HG03097 (cell line): ENCODE results near the gene FTCD.
"Not testable (repeated sequence)": the region's sequence is repeated elsewhere in the genome, so short reads cannot be mapped to it uniquely, and the experiment has no call there.

Experiments
- ATAC-seq: cut with Tn5 transposase; IDR thresholded peaks from one replicate; pipeline ENCODE4 v1.9.1; 2021; ENCODE audit not compliant: unreplicated experiment, low FRiP score

FTCD gene

DNA sequence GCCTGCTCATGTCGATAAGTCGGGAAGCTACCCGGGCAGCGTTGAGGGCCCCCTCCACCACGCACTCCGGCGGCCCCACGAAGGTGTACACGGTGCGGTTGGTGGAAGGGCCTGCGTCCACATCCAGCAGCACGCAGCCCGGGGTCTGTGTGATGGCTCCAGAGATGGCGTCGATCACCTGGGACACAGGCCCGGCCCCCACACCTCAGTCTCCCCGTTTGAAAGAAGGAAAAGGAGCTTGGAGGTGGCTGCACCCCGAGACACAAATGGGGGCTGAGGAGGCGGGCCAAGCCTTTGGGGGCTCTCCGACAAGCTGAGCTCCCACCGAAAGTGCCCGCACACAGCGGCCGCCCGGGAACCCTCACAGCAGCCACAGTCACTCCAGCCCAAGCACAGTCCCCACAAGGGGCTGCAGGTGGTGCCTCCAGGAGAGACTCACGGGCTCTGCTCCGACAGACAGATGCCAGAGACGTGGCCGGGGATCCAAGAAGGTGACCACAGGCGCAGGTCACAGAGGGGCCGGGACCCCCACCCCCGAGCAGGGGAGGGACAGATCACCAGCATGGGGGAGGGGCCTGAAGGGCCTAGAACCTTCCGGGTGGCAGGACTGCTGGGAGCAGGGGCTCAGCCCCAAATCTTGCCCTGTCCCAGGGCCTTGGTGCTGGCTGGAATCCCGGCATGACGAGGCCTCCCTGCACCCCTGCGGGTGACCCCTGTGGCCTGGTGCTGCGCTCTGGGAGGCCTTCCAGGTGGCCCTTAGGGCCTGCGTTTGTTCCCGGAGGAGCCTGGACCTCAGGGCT, 1.0 kb downstream of the FTCD start:
- ATAC-seq, result no peak

DNA sequence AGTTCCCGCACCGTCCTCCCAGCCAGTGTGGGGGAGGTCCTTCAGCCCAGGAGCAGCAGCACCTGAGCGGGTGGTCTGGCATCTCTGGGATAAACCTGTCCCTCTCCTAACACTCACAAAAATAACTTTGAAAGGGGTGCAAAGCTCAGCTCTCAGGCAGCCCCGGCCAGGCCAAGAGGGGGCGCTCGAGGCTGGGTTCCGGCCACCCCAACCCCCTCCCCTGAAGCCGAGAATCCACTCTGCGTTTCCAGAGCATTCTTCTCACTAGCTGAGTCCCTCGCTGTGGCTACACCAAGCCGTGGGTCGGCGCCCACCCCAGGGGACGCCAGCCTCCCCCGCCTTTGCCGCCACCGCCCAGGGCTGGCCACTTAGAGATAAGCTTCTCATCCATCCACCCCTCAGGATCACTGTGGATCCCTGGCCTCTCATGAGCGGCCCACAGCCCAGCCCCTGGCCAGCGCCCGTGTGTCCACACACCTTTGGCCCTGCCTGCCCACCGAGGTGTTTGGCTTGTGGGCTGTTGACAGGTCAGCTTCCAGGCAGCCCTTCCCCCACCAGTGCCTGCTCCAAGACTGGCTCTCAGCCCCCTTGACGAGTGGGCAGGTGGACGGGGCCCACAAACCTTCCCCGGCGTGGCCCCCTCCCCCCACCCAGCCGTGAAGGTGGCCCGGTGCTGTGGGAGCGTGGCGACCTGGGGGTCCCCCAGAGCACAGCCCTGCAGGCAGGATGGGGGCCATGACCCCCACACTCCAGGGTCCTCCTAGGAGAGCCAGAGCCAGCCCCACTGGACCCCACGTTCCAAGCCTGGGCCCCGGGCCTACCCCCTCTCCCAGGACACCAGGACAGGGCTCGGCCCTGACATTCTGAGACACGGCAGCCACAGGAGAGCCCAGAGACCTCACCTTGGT, 1.9 kb downstream of the FTCD start:
- ATAC-seq, result no peak

DNA sequence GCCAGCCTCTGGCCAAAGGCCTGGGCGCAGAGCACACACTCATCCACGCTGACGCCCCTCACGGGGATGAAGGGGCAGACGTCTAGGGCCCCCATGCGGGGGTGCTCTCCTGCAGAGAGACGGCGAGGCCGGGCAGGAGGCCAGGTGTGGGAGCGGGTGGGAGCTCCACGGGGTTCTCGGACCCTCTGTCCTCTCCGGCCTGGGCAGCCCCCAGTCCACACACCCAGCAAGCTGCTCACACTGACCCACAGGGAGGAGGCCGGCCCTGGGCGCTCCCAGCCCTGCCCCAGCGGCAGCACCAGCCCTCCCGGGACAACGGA, 2.5 kb downstream of the FTCD start:
- no peak for ATAC-seq

DNA sequence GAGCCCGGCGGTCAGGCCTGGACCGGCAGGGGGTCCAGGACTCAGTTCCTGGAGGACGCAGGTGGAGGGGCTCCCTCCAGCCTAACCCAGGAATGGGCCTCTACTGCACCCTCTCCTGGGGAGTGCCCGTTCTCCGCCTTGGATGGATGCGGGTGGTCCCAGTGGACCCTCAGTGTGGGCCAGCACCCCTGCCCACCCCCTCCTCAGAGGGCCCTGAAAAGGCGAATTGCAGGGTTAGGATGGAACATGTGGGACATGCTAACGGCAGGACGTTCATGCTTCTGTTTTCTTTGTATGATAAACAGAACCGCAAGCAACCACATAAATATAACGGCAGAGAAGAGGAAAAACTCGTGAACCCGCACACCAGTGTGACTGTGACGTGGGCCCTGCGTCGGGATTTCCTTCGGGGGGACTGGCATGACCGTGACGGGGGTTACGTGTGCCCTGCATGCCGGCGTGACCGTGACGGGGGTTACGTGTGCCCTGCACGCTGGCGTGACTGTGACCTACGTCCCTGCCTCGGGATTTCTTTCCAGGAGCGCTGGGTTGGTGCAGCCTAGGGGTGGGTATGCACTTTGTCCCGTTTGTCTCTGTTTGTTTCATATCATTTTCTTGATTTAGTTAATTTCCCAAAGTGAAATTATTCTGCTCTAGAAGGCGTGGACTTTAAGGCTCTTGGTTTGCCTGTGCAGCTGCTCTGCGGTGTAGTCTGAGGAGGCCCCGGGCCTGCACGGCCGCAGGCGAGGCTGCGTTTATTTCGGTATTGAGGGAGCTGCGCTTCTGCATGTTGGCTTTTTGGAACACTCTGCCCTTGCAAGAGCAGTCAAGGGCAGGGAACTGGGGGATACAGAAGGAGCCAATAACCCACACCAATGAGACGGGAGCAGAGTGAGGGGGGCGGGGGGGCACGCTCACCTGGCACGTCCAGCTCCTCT, 3.1 kb downstream of the FTCD start:
- ATAC-seq, result no peak

DNA sequence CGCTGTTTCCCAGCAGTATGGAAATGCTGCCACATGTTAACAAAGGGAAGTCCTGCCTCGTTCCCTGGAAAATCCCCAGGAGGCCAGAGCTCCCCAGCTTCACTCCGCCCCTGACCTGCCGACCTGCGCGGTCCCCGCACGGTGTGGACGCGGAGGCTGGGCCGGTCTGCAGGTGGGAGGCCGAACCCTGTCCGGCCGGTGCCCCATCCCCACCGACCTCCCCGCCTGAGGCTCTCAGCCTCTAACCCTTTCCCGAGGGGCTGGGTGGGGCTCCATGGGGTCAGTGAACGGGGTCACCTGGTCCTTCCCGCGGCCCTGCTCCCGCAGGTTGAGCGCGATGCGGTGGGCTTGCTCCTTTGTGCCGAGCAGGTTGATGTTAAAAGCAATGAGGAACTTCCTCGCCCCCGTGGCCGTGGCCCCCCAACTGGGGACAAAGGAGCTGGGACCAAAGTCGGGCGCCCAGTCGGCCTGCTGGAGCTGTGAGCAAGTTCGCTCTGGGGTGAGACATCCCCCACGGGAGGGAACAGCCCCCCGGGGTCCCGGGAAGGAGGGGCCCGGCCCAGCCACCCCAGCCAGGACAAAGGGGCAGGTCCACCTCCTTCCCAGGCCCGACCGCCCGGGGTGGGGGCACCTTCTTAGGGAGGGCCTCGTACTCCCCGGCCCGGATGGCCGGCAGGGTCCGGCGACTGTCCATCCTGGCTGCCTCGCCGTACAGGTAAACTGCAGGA, 4.0 kb downstream of the FTCD start:
- ATAC-seq, result no peak

DNA sequence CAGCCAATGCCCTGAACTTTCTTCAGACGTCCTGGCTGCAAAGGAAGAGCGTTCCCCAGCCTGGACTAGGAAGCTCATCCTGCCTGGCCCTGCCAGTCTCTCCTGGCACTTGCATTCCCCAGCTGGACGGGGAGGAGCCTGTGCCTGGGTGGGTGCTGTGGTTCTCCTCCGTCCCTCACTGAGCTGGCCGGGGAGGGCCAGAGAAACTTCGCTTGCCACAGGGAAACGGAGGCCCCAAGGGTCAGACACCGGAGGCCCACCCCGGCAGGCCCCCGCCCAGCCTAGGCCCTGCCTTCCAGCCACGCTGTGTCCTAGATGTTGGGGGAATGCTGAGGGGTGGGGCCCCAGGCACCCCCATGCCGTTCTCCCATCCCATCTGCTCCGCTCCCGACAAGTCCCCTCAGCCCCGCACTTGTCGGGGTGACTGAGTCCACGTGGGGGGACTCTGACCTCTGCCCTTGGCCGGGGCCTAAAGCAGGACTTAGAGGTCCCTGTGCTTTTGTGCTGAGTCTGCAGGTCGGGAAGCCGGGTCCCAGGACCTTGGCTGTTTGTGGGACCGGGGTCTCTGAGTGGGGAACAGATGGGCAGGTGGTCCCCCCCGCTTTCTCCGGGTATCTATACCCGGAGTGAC, 4.8 kb downstream of the FTCD start:
- ATAC-seq, result no peak

DNA sequence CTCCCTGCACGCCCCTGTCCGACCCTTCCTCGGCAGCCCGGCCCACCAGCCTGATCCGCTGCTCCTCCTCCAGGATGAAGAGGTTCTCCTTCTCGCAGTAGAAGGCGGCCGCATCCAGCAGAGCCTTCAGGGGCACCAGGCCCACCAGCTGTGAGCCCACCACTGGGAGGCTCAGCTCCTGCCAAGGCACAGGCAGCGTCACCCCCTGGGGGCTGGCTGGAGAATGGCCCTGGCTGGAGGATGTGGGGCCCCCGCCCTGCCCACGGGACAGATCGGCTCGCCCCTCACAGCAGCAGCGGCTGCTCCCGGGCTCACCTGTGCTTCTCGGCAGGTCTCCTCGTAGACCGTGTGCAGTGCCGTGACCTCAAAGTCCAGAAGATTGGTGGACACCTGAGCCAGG, 5.3 kb downstream of the FTCD start:
- no peak for ATAC-seq

DNA sequence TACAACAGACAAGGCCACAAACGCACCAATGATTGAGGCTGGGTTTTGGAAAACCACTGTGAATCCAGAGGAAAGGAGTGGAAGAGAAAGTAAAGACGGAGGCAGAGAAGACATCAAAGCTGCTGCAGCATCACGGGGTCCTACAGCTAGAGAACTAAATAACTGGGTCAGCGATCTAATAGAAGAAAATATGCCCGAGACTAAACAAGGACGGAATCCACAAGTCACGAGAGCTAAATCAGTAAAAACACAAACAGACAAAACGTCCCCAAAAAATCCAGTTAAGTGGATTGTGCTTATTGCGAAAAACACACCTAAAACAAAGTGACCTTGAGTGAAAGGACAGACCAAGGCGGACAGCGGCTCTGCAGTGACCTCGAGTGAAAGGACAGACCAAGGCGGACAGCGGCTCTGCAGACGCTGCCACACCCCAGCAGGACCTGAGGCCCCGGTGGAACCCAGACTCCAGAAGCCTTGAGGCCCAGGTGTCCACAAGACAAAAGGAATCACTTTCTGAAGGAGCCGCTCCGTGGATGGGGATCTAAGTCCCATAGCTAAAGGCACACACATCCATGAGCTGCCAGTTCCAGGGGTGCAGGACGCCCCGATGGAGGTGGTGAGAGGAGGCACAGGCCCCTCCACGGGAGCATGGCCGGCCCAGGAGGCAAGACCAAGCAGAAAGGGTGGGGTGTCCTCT, 6.0 kb downstream of the FTCD start:
- ATAC-seq, result no peak

DNA sequence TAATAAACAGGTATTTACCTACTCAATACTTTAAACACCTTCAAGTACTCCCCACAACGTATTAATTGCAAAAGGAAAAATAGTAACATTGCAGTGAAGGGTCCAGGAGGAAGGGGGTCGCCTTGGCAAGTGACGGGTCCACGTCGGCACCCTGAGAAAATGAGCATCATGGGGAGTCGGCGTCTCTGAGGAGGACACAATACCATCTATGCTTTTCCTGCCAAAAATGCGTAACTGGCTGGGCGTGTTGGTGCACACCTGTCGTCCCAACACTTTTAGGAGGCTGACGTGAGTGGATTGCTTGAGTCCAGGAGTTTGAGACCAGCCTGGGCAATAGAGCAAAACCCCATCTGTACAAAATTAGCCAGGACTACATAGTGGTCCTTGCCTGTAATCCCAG, 7.3 kb downstream of the FTCD start:
- no peak for ATAC-seq

DNA sequence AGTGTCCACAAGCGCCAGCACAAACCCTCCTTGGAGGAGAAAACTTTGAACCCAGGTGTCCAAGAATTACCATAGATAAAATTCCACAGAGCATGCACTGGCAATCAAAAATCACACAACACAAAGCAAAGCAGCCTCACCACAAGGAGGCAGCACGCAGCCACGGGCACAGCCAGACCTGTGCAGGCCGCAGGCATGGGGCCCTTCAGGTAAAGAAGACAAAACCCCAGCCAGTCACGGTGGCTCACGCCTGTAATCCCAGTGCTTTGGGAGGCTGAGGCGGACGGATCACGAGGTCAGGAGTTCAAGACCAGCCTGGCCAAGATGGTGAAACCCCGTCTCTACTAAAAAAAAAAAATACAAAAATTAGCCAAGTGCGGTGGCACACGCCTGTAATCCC, 8.0 kb downstream of the FTCD start:
- ATAC-seq, result not testable (repeated sequence)

DNA sequence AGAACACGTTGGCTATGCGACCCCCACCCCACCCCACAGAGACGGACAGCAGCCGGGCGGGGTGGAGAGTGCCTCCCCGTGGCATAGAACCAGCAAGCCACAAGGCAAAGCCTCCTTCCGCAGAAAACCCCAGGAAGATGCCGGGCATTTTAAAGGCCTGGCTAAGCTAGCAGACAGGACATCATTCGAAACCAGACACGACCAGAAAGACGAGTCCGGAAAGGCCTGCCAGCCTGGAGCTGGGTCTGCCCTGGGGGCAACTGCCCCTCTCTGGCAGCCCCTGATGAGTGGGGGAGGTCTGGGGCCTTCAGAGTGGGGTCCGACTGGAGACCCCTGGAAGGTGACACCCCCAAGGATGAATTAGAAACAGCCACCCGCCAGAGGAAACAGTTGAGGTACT, 8.5 kb downstream of the FTCD start:
- ATAC-seq, result no peak

DNA sequence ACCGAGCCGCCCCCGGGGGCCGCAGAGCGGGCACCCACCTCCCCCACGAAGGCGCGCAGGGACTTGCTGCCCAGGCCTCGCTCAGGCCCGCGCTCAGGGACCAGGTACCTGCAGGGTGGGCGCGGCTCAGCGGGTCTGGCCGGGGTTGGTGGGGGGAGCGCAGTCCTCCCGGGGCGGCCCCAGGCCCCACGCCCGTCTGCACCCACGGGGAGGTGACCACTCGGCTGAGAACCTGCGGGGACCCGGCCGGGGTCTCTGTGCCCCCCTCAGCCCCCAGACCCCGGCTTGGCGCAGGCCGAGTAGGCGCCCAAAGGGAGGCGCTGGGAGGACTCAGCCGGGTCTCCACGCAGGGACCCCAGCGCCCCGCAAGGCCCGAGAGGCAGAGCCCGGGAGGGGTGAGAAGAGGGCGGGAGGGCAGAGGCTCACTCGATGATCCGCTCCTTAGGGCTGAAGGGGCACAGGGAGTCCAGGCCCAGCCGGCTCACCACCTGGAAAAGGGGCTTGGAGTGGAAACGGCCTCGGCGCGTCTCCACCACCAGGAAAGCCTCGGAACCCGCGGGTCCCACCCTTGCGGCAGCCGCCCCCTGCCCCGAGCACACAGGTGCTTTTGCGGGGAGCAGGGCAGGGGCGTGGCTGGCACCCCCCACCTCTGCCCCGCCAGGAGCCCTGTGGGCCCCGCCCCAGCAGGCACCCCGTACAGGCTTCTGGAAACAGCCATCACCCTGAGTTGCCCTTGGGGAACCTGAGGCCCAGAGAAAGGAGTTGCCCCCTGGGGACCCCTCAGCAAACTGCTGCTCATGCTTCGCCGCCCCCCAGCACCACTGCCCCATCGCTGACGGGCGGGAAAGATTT, 9.3 kb downstream of the FTCD start:
- ATAC-seq, result no peak

DNA sequence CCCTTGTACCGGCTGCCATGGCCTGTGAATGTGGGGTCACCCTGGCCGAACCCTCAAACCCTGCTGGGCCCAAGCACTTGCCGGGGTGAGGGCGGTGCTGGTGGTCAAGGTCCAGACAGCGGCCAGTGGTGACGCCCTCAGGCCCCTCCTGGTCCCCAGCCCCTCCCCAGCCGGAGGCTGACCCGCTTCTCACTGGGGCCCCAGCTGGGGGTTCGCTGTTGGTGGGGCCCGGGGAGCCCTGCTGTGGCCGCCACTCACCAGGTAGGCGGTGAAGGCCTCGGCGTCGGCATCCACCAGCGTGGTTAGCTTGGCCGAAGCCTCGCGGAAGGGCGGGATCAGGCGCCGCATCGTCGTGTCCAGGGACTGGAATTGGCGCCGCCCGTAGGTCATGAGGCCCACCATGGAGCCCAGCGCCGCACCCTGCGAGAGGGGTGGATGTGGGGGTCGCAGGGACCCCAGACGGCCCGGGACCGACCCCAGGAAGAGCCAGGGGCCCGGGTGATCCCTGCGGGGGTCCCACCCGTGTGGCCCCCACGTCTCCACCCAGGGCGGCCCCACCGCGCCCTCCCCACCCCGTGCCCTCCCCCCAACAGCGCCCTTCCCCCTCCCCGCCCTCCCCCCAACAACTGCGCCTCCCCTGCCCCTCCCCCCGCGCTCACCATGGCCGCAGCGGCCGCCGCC, 10.1 kb downstream of the FTCD start:
- ATAC-seq, result no peak

DNA sequence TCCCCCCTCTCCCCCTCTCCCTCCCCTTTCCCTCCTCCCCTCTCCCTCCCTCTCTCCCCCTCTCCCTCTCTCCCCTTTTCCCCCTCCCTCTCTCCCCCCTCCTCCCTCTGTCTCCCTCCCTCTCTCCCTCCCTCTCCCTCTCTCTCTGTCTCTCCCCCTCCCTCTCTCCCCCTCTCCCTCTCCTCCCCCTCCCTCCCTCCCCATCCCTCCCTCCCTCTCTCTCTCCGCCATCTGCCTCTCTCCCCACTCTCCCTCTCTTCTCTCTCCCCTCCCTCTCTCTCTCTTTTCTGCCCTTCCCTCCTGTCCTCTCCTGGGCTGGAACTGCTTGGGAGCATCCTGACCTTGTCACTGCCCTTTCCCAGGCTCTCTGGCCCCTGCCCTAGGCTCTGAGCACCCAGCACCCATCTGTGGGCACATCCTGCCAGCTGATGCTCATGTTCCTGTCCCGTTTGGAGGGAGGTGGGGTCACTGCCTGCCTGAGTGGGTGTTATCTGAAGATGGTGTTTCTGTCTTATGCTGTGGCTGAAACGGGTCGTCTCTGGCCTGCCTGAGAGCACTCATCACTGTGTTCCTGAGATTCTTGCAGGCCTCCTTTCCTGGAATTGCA, 10.8 kb downstream of the FTCD start:
- ATAC-seq, result no peak

DNA sequence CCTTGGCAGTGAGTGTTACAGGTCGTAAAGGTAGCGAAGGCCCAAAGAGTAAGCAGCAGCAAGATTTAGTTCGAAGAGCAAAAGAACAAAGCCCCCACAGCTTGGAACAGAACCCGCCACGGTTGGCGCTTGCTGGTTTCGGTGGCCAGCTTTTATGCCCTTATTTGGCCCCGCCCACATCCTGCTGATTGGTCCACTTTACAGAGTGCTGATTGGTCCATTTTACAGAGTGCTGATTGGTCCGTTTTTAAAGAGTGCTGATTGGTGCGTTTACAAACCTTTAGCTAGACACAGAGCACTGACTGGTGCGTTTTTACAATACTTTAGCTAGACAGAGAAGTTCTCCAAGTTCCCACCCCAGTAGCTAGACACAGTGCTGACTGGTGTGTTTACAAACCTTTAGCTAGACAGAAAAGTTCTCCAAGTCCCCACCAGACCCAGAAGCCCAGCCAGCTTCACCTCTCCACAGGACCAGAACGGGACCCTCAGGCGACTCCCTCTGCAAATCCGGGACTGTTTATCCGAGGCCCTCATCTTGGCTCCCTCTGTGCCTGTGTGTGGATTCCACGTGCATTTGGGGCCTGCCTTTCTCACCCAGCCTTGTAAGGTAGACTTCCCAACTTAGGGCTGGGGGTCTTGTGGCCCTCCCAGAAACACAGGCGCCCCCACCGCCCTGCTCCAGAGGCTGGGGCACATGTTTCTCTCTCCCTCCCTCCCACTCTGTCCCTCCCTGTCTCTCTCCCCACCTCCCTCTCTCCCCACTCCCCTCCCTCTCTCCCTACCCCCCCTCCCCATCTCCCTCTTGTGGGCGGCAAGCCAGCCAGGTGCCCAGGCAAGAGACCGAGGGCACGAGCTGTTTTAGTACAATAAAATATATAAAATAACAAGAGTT, 12.6 kb downstream of the FTCD start:
- ATAC-seq, result no peak
